Measurements from ENCODE around the gene HMGN5. TPM values are rescaled to one million over a fixed set of nuclear protein-coding genes. Genes with fewer than 3 reads are reported as not detected.

Gene HMGN5
- total RNA-seq (0.84 TPM), polyA plus RNA-seq (1 to 10 TPM; 1.5 to 2.6 (median 1.9) TPM)

- Histone ChIP-seq H3K4me3 (ENCODE audit: low read depth, low read length) (peak within 1 kb of the TSS; percentile 96), H3K36me3 (ENCODE audit: control insufficient read depth, insufficient read depth, low read length) (no peaks in the 10 kb centered on the region), H3K27me3 (ENCODE audit: control insufficient read depth, insufficient read depth, low read length) (no peaks in the 10 kb centered on the region), H3K4me1 (ENCODE audit: control insufficient read depth, insufficient read depth, low read length, poor library complexity, severe bottlenecking) (peaks cover 12% of the 10 kb centered on the region), H3K9me3 (ENCODE audit: control insufficient read depth in 2 of 2, low read length in 2 of 2) (no peaks in the 10 kb centered on the region), H3K27ac (ENCODE audit: insufficient read depth, low read length, poor library complexity, severe bottlenecking) (peak within 1 kb of the TSS; percentile 81)
- H3K9me3 Mint-ChIP-seq = no peaks in the 10 kb centered on the region
- peak within 1 kb of the TSS; percentile 93 to 99 (median 98) for H3K4me3 Mint-ChIP-seq
- peak; percentile 92 to 98 for ATAC-seq (ENCODE audit: low read depth in 2 of 2)
- peak within 1 kb of the TSS; percentile 92 to 96 (median 96) for H3K27ac Mint-ChIP-seq
- H3K4me1 Mint-ChIP-seq = peaks cover 24 to 58% (median 37%) of the 10 kb centered on the region in 4 donors
- DNase-seq = peak; percentile 60 to 85 (median 73)
- H3K27me3 Mint-ChIP-seq = no peaks in the 10 kb centered on the region
- H3K36me3 Mint-ChIP-seq = peaks cover 7% of the 10 kb centered on the region
These were observed at the start of gene HMGN5, which contains the start of gene SH3BGRL for GRCh38 chrX:81201671-81202455. Gene HMGN5, minus strand, starts transcription at chrX:81201913. Its CDS starts 80,364 bp downstream, at chrX:81121549. Gene SH3BGRL, plus strand, starts transcription at chrX:81202102. Its CDS starts 99 bp downstream, at chrX:81202201.

DNA sequence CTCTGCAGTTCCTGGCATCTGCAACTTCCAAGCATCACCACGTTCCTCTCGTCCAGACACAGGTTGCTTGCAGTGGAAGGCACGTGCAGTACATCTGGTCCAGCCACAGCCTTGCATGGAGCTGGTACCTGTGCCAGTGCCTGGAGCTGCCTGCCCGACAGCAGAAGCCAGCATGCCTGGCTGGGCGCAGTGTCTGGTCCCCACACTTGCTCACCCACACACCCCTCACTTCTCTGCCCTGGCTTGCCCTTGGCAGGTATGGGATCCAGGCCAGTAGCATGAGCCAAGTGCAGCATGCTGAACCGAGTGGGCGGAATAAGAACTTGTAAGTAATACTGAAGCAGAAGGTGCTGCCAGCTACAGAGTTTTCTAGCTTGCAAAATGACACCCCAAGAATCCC, 40.0 kb upstream of the HMGN5 start:
- Histone ChIP-seq H3K4me3 (ENCODE audit: low read depth, low read length) (no peak overlapping the region), H3K27ac (ENCODE audit: insufficient read depth, low read length, poor library complexity, severe bottlenecking) (no peak overlapping the region), H3K9me3 (ENCODE audit: control insufficient read depth in 2 of 2, low read length in 2 of 2) (no peaks in the 10 kb centered on the region), H3K27me3 (ENCODE audit: control insufficient read depth, insufficient read depth, low read length) (no peaks in the 10 kb centered on the region), H3K36me3 (ENCODE audit: control insufficient read depth, insufficient read depth, low read length) (peaks cover 20% of the 10 kb centered on the region), H3K4me1 (ENCODE audit: control insufficient read depth, insufficient read depth, low read length, poor library complexity, severe bottlenecking) (no peaks in the 10 kb centered on the region)
- peaks cover 0 to 12% (median 4%) of the 10 kb centered on the region in 4 donors for H3K4me1 Mint-ChIP-seq
- peaks cover 0 to 6% (median 1%) of the 10 kb centered on the region in 7 donors for H3K9me3 Mint-ChIP-seq
- H3K27me3 Mint-ChIP-seq = no peaks in the 10 kb centered on the region
- H3K36me3 Mint-ChIP-seq = peaks cover 25% of the 10 kb centered on the region
- DNase-seq (no peak), ATAC-seq (ENCODE audit: low read depth in 2 of 2) (no peak)
- no peak overlapping the region for H3K27ac Mint-ChIP-seq
- H3K4me3 Mint-ChIP-seq = no peak overlapping the region

GRCh38 chrX:81240701-81241331, 39.1 kb upstream of the HMGN5 start:
- Mint-ChIP-seq H3K27ac (no peak overlapping the region), H3K4me1 (peaks cover 0 to 12% (median 2%) of the 10 kb centered on the region in 4 donors), H3K27me3 (no peaks in the 10 kb centered on the region), H3K4me3 (no peak overlapping the region), H3K36me3 (peaks cover 29% of the 10 kb centered on the region), H3K9me3 (peaks cover 0 to 6% (median 1%) of the 10 kb centered on the region in 7 donors)
- Histone ChIP-seq H3K36me3 (ENCODE audit: control insufficient read depth, insufficient read depth, low read length) (peaks cover 21% of the 10 kb centered on the region), H3K4me1 (ENCODE audit: control insufficient read depth, insufficient read depth, low read length, poor library complexity, severe bottlenecking) (no peaks in the 10 kb centered on the region), H3K27me3 (ENCODE audit: control insufficient read depth, insufficient read depth, low read length) (no peaks in the 10 kb centered on the region), H3K4me3 (ENCODE audit: low read depth, low read length) (no peak overlapping the region), H3K9me3 (ENCODE audit: control insufficient read depth in 2 of 2, low read length in 2 of 2) (no peaks in the 10 kb centered on the region), H3K27ac (ENCODE audit: insufficient read depth, low read length, poor library complexity, severe bottlenecking) (no peak overlapping the region)
- DNase-seq (no peak), ATAC-seq (ENCODE audit: low read depth in 2 of 2) (no peak)

DNA sequence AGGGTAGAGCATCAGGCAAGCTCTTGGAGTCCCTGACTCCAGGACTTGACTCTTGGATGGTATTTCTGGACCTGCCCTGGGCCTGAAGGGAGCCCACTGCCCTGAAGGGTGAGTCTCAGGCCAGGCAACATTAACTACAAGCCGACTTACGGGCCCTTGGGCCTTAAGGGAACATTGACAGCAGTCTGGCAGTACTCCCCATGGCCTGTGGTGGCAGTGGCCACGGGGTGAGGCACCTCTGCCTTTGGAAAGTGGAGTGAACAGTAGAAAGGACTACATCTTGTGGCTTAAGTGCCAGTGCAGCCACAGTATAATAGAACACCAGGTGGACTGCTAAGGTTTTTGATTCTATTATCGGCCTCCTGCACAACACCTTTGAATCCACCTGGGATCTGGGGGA, 36.5 kb upstream of the HMGN5 start:
- H3K27ac ChIP-seq (ENCODE audit: insufficient read depth, low read length, poor library complexity, severe bottlenecking) = no peak overlapping the region
- H3K36me3 Mint-ChIP-seq = peaks cover 36% of the 10 kb centered on the region
- H3K4me1 ChIP-seq (ENCODE audit: control insufficient read depth, insufficient read depth, low read length, poor library complexity, severe bottlenecking) = no peaks in the 10 kb centered on the region
- peaks cover 0 to 6% (median 1%) of the 10 kb centered on the region in 7 donors for H3K9me3 Mint-ChIP-seq
- H3K36me3 ChIP-seq (ENCODE audit: control insufficient read depth, insufficient read depth, low read length) = peaks cover 21% of the 10 kb centered on the region
- H3K4me3 ChIP-seq (ENCODE audit: low read depth, low read length) = no peak overlapping the region
- H3K9me3 ChIP-seq (ENCODE audit: control insufficient read depth in 2 of 2, low read length in 2 of 2) = no peaks in the 10 kb centered on the region
- peaks cover 0 to 17% (median 1%) of the 10 kb centered on the region in 4 donors for H3K4me1 Mint-ChIP-seq
- no peaks in the 10 kb centered on the region for H3K27me3 ChIP-seq (ENCODE audit: control insufficient read depth, insufficient read depth, low read length)
- H3K27ac Mint-ChIP-seq = no peak overlapping the region
- DNase-seq (no peak), ATAC-seq (ENCODE audit: low read depth in 2 of 2) (no peak)
- H3K4me3 Mint-ChIP-seq = no peak overlapping the region
- H3K27me3 Mint-ChIP-seq = no peaks in the 10 kb centered on the region

DNA sequence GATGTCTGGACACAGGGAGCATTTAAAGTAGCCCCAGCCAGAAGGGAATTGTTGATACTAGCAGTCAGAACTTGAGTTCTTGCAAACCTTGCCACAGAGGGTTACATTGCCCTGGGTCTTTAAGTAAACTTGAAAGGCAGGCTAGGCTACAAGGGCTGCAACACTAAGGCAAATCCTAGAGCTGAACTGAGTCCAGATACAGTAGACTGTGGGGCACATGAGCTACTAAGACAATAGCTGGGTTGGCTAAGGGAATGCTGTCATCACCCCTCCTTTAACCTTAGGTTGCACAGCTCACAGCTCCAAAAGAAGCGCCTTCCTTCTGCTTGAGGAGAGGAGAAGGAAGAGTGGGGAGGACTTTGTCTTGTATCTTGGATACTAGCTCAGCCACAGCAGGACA, 35.8 kb upstream of the HMGN5 start:
- Histone ChIP-seq H3K9me3 (ENCODE audit: control insufficient read depth in 2 of 2, low read length in 2 of 2) (no peaks in the 10 kb centered on the region), H3K4me3 (ENCODE audit: low read depth, low read length) (no peak overlapping the region), H3K36me3 (ENCODE audit: control insufficient read depth, insufficient read depth, low read length) (peaks cover 21% of the 10 kb centered on the region), H3K27me3 (ENCODE audit: control insufficient read depth, insufficient read depth, low read length) (no peaks in the 10 kb centered on the region), H3K27ac (ENCODE audit: insufficient read depth, low read length, poor library complexity, severe bottlenecking) (no peak overlapping the region), H3K4me1 (ENCODE audit: control insufficient read depth, insufficient read depth, low read length, poor library complexity, severe bottlenecking) (no peaks in the 10 kb centered on the region)
- Mint-ChIP-seq H3K9me3 (peaks cover 0 to 6% (median 1%) of the 10 kb centered on the region in 7 donors), H3K27me3 (no peaks in the 10 kb centered on the region), H3K4me3 (no peak overlapping the region), H3K36me3 (peaks cover 36% of the 10 kb centered on the region), H3K4me1 (peaks cover 0 to 14% (median 3%) of the 10 kb centered on the region in 4 donors), H3K27ac (no peak overlapping the region)
- ATAC-seq (ENCODE audit: low read depth in 2 of 2) (no peak), DNase-seq (no peak)

- peaks cover 6 to 37% (median 19%) of the 10 kb centered on the region in 4 donors for H3K4me1 Mint-ChIP-seq
- no peak for ATAC-seq (ENCODE audit: low read depth in 2 of 2)
- H3K4me3 Mint-ChIP-seq = no peak overlapping the region
- H3K36me3 Mint-ChIP-seq = peaks cover 23% of the 10 kb centered on the region
- no peak for DNase-seq
- H3K36me3 ChIP-seq (ENCODE audit: control insufficient read depth, insufficient read depth, low read length) = peaks cover 5% of the 10 kb centered on the region
- no peak overlapping the region for H3K27ac ChIP-seq (ENCODE audit: insufficient read depth, low read length, poor library complexity, severe bottlenecking)
- H3K4me3 ChIP-seq (ENCODE audit: low read depth, low read length) = no peak overlapping the region
- no peak overlapping the region for H3K27ac Mint-ChIP-seq
- no peaks in the 10 kb centered on the region for H3K9me3 Mint-ChIP-seq
- no peaks in the 10 kb centered on the region for H3K27me3 Mint-ChIP-seq
- H3K9me3 ChIP-seq (ENCODE audit: control insufficient read depth in 2 of 2, low read length in 2 of 2) = no peaks in the 10 kb centered on the region
- H3K4me1 ChIP-seq (ENCODE audit: control insufficient read depth, insufficient read depth, low read length, poor library complexity, severe bottlenecking) = no peaks in the 10 kb centered on the region
- H3K27me3 ChIP-seq (ENCODE audit: control insufficient read depth, insufficient read depth, low read length) = no peaks in the 10 kb centered on the region
These were observed 30.5 kb upstream of the HMGN5 start for GRCh38 chrX:81232218-81232617.

- no peaks in the 10 kb centered on the region for H3K27me3 Mint-ChIP-seq
- H3K27me3 ChIP-seq (ENCODE audit: control insufficient read depth, insufficient read depth, low read length) = no peaks in the 10 kb centered on the region
- no peaks in the 10 kb centered on the region for H3K9me3 ChIP-seq (ENCODE audit: control insufficient read depth in 2 of 2, low read length in 2 of 2)
- ATAC-seq (ENCODE audit: low read depth in 2 of 2) = no peak
- peaks cover 0 to 1% (median 0%) of the 10 kb centered on the region in 7 donors for H3K9me3 Mint-ChIP-seq
- H3K27ac ChIP-seq (ENCODE audit: insufficient read depth, low read length, poor library complexity, severe bottlenecking) = no peak overlapping the region
- DNase-seq = no peak
- no peak overlapping the region for H3K4me3 Mint-ChIP-seq
- peaks cover 6 to 39% (median 19%) of the 10 kb centered on the region in 4 donors for H3K4me1 Mint-ChIP-seq
- H3K4me1 ChIP-seq (ENCODE audit: control insufficient read depth, insufficient read depth, low read length, poor library complexity, severe bottlenecking) = no peaks in the 10 kb centered on the region
- H3K4me3 ChIP-seq (ENCODE audit: low read depth, low read length) = no peak overlapping the region
- H3K27ac Mint-ChIP-seq = no peak overlapping the region
- peaks cover 15% of the 10 kb centered on the region for H3K36me3 Mint-ChIP-seq
- no peaks in the 10 kb centered on the region for H3K36me3 ChIP-seq (ENCODE audit: control insufficient read depth, insufficient read depth, low read length)
These were observed 29.8 kb upstream of the HMGN5 start for GRCh38 chrX:81231476-81231875.
